Measurements from ENCODE around the gene MARCHF3. TPM values are rescaled to one million over a fixed set of nuclear protein-coding genes. Genes with fewer than 3 reads are reported as not detected.

MARCHF3 gene
- total and polyA plus RNA-seq, 2 of the 13 experiments (the other 11 are each of a cell fraction or from before 2014, with no cell fraction given): 4.8 to 11.9 TPM

GRCh38 chr5:126976520-126977172 is 53.7 kb downstream of the MARCHF3 start (continued):
- TF ChIP-seq NPAS2 (CRISPR knock-in tag; IDR thresholded peaks at IDR 0.05; ENCODE audit: borderline replicate concordance) (no peak), CREB1 (IDR thresholded peaks at IDR 0.05) (no peak), CREB1 (CRISPR knock-in tag; IDR thresholded peaks at IDR 0.05) (no peak), U2AF2 (IDR thresholded peaks at IDR 0.05; ENCODE audit: low read depth, low read length) (no peak)

GRCh38 chr5:126975796-126976195 is 54.6 kb downstream of the MARCHF3 start:
- peaks cover 22% of the 10 kb centered on the region for H3K4me1 ChIP-seq (ENCODE audit: insufficient read depth, low read length)
- no peak overlapping the region for H3K4me3 ChIP-seq (replicated peaks in 1 of 3; ENCODE audit: insufficient read depth in 1 of 3, low read depth in 2 of 3, low read length in 3 of 3)
- no peak for DNase-seq (ENCODE audit: low spot score)
- no peaks in the 10 kb centered on the region for H3K79me2 ChIP-seq (ENCODE audit: insufficient read depth, low read length)
- no peaks in the 10 kb centered on the region for H4K20me1 ChIP-seq (ENCODE audit: insufficient read depth, low read length)
- TF ChIP-seq ZFP37 (CRISPR knock-in tag; IDR thresholded peaks at IDR 0.05; ENCODE audit: borderline replicate concordance) (no peak), ATAD3A (CRISPR knock-in tag; IDR thresholded peaks at IDR 0.05) (no peak), ZBTB21 (CRISPR knock-in tag; IDR thresholded peaks at IDR 0.05) (no peak), CAMTA2 (CRISPR knock-in tag; IDR thresholded peaks at IDR 0.05; ENCODE audit: borderline replicate concordance) (no peak), ETS1 (CRISPR knock-in tag; IDR thresholded peaks at IDR 0.05) (no peak), DPF2 (CRISPR knock-in tag; IDR thresholded peaks at IDR 0.05; ENCODE audit: borderline replicate concordance, low read depth) (no peak), ZNF740 (CRISPR knock-in tag; IDR thresholded peaks at IDR 0.05) (no peak)
- FAIRE-seq: no peak
- no peak for ATAC-seq
- H3K36me3 ChIP-seq (replicated peaks in 1 of 2; ENCODE audit: control insufficient read depth in 1 of 2, insufficient read depth in 2 of 2, low read length in 2 of 2): no peaks in the 10 kb centered on the region
- no peak overlapping the region for H3K9ac ChIP-seq (ENCODE audit: insufficient read depth, low read depth, low read length)
- in situ Hi-C loops (cut with HindIII; ENCODE audit: extremely low pct_ligation_motif_present, low pct_unique_long_range_greater_than_20kb) (no loop called here), intact Hi-C loops (cut with micrococcal nuclease; ENCODE audit: unreplicated experiment) (no loop called here)
- no peak overlapping the region for H3K4me2 ChIP-seq (ENCODE audit: low read depth, low read length)
- H3K9me3 ChIP-seq (ENCODE audit: low read length): no peaks in the 10 kb centered on the region
- no peak overlapping the region for H2AFZ ChIP-seq (ENCODE audit: low read length)
- CTCF ChIA-PET (ENCODE audit: low intra/inter-chr PET ratio, low total read pairs): no interaction called here
- no peak overlapping the region for H3K27ac ChIP-seq (ENCODE audit: extremely low read length, insufficient read depth, low read length)
- no TSS peak for BruUV-seq (replicated peaks)
- no peaks in the 10 kb centered on the region for H3K27me3 ChIP-seq (ENCODE audit: control insufficient read depth in 1 of 2, insufficient read depth in 2 of 2, low read length in 2 of 2)
- POLR2A ChIA-PET: no interaction called here
